Aorta (tissue), 5 donors: ENCODE measurements around the gene EHHADH. TPM values are rescaled to one million over a fixed set of nuclear protein-coding genes. Genes with fewer than 3 reads are reported as not detected.
A peak's percentile ranks its signal among the peaks of the same experiment; 100 is the strongest.

Experiments
- ATAC-seq: fragments of 200-7000 bp; cut with Tn5 transposase; one replicate; pipeline ENCODE4 v1.9.1; 2022; ENCODE audit warnings: moderate library complexity; ENCODE audit not compliant: low FRiP score
- DNase-seq, 2 donors: peaks; one replicate each; pipeline ENCODE4 v3.0.0-alpha.2; 2020
- H3K27ac ChIP-seq, 2 donors: one replicate each; pipeline ENCODE4 v1.5.1; 2013; ENCODE audit warnings: low read length in 2 of 2, mild to moderate bottlenecking in 2 of 2, moderate library complexity in 2 of 2, control low read depth in 1 of 2, inconsistent platforms in 1 of 2, low read depth in 1 of 2
- H3K27me3 ChIP-seq, 2 donors: one replicate each; pipeline ENCODE4 v1.6.1; 2013; ENCODE audit warnings: control low read depth in 1 of 2, low read length in 1 of 2, mild to moderate bottlenecking in 1 of 2, moderate library complexity in 1 of 2; ENCODE audit not compliant: insufficient read depth in 2 of 2, control insufficient read depth in 1 of 2
- H3K36me3 ChIP-seq, 2 donors: one replicate each; pipeline ENCODE4 v1.6.1; 2013; ENCODE audit warnings: control low read depth in 1 of 2, low read length in 1 of 2, mild to moderate bottlenecking in 1 of 2; ENCODE audit not compliant: insufficient read depth in 2 of 2, control insufficient read depth in 1 of 2
- H3K4me1 ChIP-seq, 2 donors: one replicate each; pipeline ENCODE4 v1.6.1; 2013; ENCODE audit warnings: low read length in 2 of 2, control low read depth in 1 of 2, mild to moderate bottlenecking in 1 of 2, moderate library complexity in 1 of 2; ENCODE audit not compliant: insufficient read depth in 2 of 2, control insufficient read depth in 1 of 2
- H3K4me3 ChIP-seq, 2 donors: one replicate each; pipeline ENCODE4 v1.5.1; 2013; ENCODE audit warnings: low read length in 2 of 2, control low read depth in 1 of 2, mild to moderate bottlenecking in 1 of 2
- H3K9me3 ChIP-seq: one replicate; pipeline ENCODE4 v1.6.1; 2013; ENCODE audit warnings: mild to moderate bottlenecking, low read length; ENCODE audit not compliant: control insufficient read depth
- WGBS, 2 donors: extraction: QIAGEN DNeasy Blood & Tissue Kit; methylation state at CpG; one replicate each; pipeline ENCODE4 v1.1.7; 2013; 5-methylcytosine and 5-hydroxymethylcytosine counted together
- intact Hi-C, 2 donors: fragments of 100-400 bp; cut with DNase I; formaldehyde crosslinking; loops; one replicate each; pipeline versions ENCODE4 v1.14.2 to v1.15.0; 2022
- polyA plus RNA-seq, 2 donors: library from polyadenylated mRNA; stranded (reverse); fragments of 200-250 nt; gene quantifications; one replicate each; pipeline ENCODE4 v1.2.3, GENCODE V29; 2013
- total RNA-seq, 2 donors: library from RNA; stranded (reverse); fragmentation: NEBNext Ultra II Directional; extraction: Animal tissue kit (Norgen Biotek cat#: 25700); gene quantifications; one replicate each; pipeline ENCODE4 v1.2.1, GENCODE V29; 2021
- donor health status: healthy with polysubstance abuse.
- donor health status: Bipolar disorder and iron deficiency.
- donor health status: DM: no; HTN: no; CAD: no.
- donor health status: DM: no; HTN: no; CAD: no.
- donor health status: DM: yes; HTN: yes; CAD: no.

The EHHADH gene
- total and polyA plus RNA-seq, 4 donors, result 1.8 to 6.1 (median 3.8) TPM

GRCh38 chr3:185162634-185163033 lies 91.2 kb downstream of the EHHADH start:
- intact Hi-C loops, result no loop called here
- no peak overlapping the region for H3K27ac ChIP-seq
- ATAC-seq, result no peak
- no peaks in the 10 kb centered on the region for H3K4me1 ChIP-seq
- H3K27me3 ChIP-seq, result no peaks in the 10 kb centered on the region
- H3K4me3 ChIP-seq, result no peak overlapping the region
- DNase-seq, result no peak
- no peaks in the 10 kb centered on the region for H3K9me3 ChIP-seq
- 75 to 77% methylated on average over 8 of the region's 8 CpGs for WGBS, 2 donors
- H3K36me3 ChIP-seq, result no peaks in the 10 kb centered on the region

GRCh38 chr3:185161761-185162160 lies 92.1 kb downstream of the EHHADH start:
- 69 to 74% methylated on average over 5 of the region's 5 CpGs for WGBS, 2 donors
- Histone ChIP-seq H3K36me3 (no peaks in the 10 kb centered on the region), H3K27me3 (no peaks in the 10 kb centered on the region), H3K4me3 (no peak overlapping the region), H3K9me3 (no peaks in the 10 kb centered on the region), H3K4me1 (no peaks in the 10 kb centered on the region), H3K27ac (no peak overlapping the region)
- intact Hi-C loops, result no loop called here
- DNase-seq, result no peak
- ATAC-seq, result no peak

GRCh38 chr3:185157347-185157746 lies 96.5 kb downstream of the EHHADH start:
- Histone ChIP-seq H3K36me3 (no peaks in the 10 kb centered on the region), H3K4me1 (no peaks in the 10 kb centered on the region), H3K4me3 (no peak overlapping the region), H3K27me3 (no peaks in the 10 kb centered on the region), H3K9me3 (no peaks in the 10 kb centered on the region), H3K27ac (no peak overlapping the region)
- WGBS, 2 donors, result 92 to 93% methylated on average over 3 of the region's 3 CpGs
- no peak for DNase-seq
- no peak for ATAC-seq
- intact Hi-C loops, result no loop called here

- 94 to 96% methylated on average over 5 of the region's 5 CpGs for WGBS, 2 donors
- intact Hi-C loops, result no loop called here
- Histone ChIP-seq H3K4me1 (no peaks in the 10 kb centered on the region), H3K27me3 (no peaks in the 10 kb centered on the region), H3K27ac (no peak overlapping the region), H3K9me3 (no peaks in the 10 kb centered on the region), H3K4me3 (no peak overlapping the region), H3K36me3 (no peaks in the 10 kb centered on the region)
- ATAC-seq (no peak), DNase-seq (no peak)
These were observed 98.2 kb downstream of the EHHADH start for GRCh38 chr3:185155678-185156077.

GRCh38 chr3:185153861-185154629 lies 99.8 kb downstream of the EHHADH start:
- Histone ChIP-seq H3K4me1 (no peaks in the 10 kb centered on the region), H3K27ac (no peak overlapping the region), H3K36me3 (no peaks in the 10 kb centered on the region), H3K9me3 (no peaks in the 10 kb centered on the region), H3K27me3 (no peaks in the 10 kb centered on the region), H3K4me3 (no peak overlapping the region)
- WGBS, 2 donors, result 40 to 47% methylated on average over 15 to 16 of the region's 16 CpGs
- no peak for ATAC-seq
- intact Hi-C loops, result no loop called here
- no peak for DNase-seq

GRCh38 chr3:185153171-185153771 lies 100.6 kb downstream of the EHHADH start:
- Histone ChIP-seq H3K27ac (peak overlapping the region in 1 of 2 donors; percentile 25), H3K4me1 (no peaks in the 10 kb centered on the region), H3K9me3 (no peaks in the 10 kb centered on the region), H3K36me3 (no peaks in the 10 kb centered on the region), H3K27me3 (no peaks in the 10 kb centered on the region), H3K4me3 (peak overlapping the region; percentile 39 to 71)
- WGBS, 2 donors, result 0% methylated on average over 50 to 53 of the region's 53 CpGs
- intact Hi-C loops, result no loop called here
- DNase-seq, result peak; percentile 55 to 77
- peak; percentile 43 for ATAC-seq

GRCh38 chr3:185152410-185153170 lies 101.3 kb downstream of the EHHADH start, which contains the start of gene C3orf70:
Gene C3orf70 (minus strand): TSS chr3:185153060. CDS start chr3:185152823, 237 bp downstream.
- peak; percentile 75 to 89 for DNase-seq
- no peaks in the 10 kb centered on the region for H3K27me3 ChIP-seq
- intact Hi-C loops, result no loop called here
- H3K36me3 ChIP-seq, result no peaks in the 10 kb centered on the region
- H3K9me3 ChIP-seq, result no peaks in the 10 kb centered on the region
- H3K4me1 ChIP-seq, result peaks cover 0 to 4% of the 10 kb centered on the region in 2 donors
- H3K4me3 ChIP-seq, result peak within 1 kb of the TSS; percentile 39 to 71
- ATAC-seq, result peak; percentile 81
- 0% methylated on average over 62 to 113 of the region's 113 CpGs for WGBS, 2 donors
- peak within 1 kb of the TSS; percentile 6 to 62 for H3K27ac ChIP-seq

GRCh38 chr3:185151964-185152409 lies 101.9 kb downstream of the EHHADH start:
- peaks cover 0 to 4% of the 10 kb centered on the region in 2 donors for H3K4me1 ChIP-seq
- DNase-seq, result no peak
- H3K36me3 ChIP-seq, result no peaks in the 10 kb centered on the region
- no peak for ATAC-seq
- 0 to 1% methylated on average over 9 of the region's 9 CpGs for WGBS, 2 donors
- H3K27me3 ChIP-seq, result no peaks in the 10 kb centered on the region
- H3K27ac ChIP-seq, result peak overlapping the region; percentile 6 to 62
- no peaks in the 10 kb centered on the region for H3K9me3 ChIP-seq
- intact Hi-C loops, result no loop called here
- H3K4me3 ChIP-seq, result peak overlapping the region; percentile 39 to 71
